ENCODE measurements around the gene LURAP1L. TPM values are rescaled to one million over a fixed set of nuclear protein-coding genes. Genes with fewer than 3 reads are reported as not detected.

Gene LURAP1L
- total RNA-seq, 2 experiments from 2014 or later: not detected

DNA sequence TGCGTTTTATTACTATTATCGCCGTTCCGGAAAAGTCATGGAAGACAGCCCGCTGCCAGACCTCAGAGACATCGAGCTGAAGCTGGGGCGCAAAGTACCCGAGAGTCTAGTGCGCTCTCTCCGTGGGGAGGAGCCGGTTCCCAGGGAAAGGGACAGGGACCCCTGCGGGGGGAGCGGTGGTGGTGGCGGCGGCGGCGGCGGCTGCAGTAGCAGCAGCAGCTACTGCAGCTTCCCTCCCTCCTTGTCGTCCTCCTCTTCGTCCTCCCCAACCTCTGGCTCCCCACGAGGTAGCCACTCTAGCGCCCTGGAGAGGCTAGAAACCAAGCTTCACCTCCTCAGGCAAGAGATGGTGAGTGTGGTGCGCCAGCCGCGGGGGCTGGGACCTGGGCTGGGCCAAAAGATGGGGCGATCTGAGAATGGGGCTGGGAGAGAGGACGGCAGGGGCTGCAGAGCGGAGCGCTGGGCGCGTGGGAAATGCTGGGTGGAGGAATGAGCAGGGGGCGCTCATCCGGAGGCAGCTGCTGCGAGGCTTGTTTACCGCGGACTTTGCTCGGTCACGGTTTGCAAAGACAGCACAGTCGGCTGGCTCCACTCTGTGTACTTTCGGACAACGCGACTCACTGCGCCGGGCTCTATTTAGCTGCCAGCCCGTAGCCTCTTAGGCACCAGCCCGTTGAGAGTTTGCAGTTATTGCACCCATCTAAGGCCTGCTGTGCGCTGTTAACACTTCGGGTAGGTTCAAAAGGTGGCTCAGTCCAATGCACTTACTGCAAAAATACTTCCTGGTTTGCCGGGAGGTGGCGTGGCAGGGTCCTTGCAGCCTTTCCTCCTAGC is 1.1 kb downstream of the LURAP1L start:
- Histone ChIP-seq H3K79me2 (ENCODE audit: insufficient read depth, low read depth, low read length) (no peaks in the 10 kb centered on the region), H3K36me3 (ENCODE audit: insufficient read depth, low read length) (no peaks in the 10 kb centered on the region), H3K9me3 (ENCODE audit: low read length) (no peaks in the 10 kb centered on the region), H3K9me2 (ENCODE audit: insufficient read depth, low read length) (no peaks in the 10 kb centered on the region), H3K4me1 (ENCODE audit: insufficient read depth, low read length, poor library complexity, severe bottlenecking) (no peaks in the 10 kb centered on the region), H2AFZ (ENCODE audit: low read length) (no peak overlapping the region), H3K4me3 (ENCODE audit: low read depth, low read length, poor library complexity, severe bottlenecking) (no peak overlapping the region), H3K4me2 (ENCODE audit: low read length) (no peak overlapping the region), H3K27ac (ENCODE audit: low read depth, low read length, poor library complexity, severe bottlenecking) (no peak overlapping the region), H4K20me1 (ENCODE audit: insufficient read depth, low read length) (no peaks in the 10 kb centered on the region)
- no TSS peak for BruUV-seq (replicated peaks)
- ChIA-PET POLR2A (interaction anchor here (0.6 kb wide), 2 partner anchors 46 to 1198 kb away, joined by 3 to 4 read pairs; no protein-coding TSS in a partner anchor), CTCF (ENCODE audit: unreplicated experiment) (no interaction called here)
- no peak for DNase-seq (ENCODE audit: low spot score)
- no peak for TF ChIP-seq EZH2phosphoT487 (IDR thresholded peaks at IDR 0.05; ENCODE audit: borderline replicate concordance, low read depth, low read length)
- TF ChIP-seq CTCF (conservative IDR thresholded peaks at IDR 0.05; ENCODE audit: low read length): no peak
- intact Hi-C loops (cut with micrococcal nuclease; ENCODE audit: unreplicated experiment): no loop called here

GRCh38 chr9:12776513-12777055 is 1.8 kb downstream of the LURAP1L start:
- TF ChIP-seq EZH2phosphoT487 (IDR thresholded peaks at IDR 0.05; ENCODE audit: borderline replicate concordance, low read depth, low read length): no peak
- TF ChIP-seq CTCF (conservative IDR thresholded peaks at IDR 0.05; ENCODE audit: low read length): no peak
- no peaks in the 10 kb centered on the region for H3K79me2 ChIP-seq (ENCODE audit: insufficient read depth, low read depth, low read length)
- H3K4me2 ChIP-seq (ENCODE audit: low read length): no peak overlapping the region
- intact Hi-C loops (cut with micrococcal nuclease; ENCODE audit: unreplicated experiment): no loop called here
- no peaks in the 10 kb centered on the region for H3K36me3 ChIP-seq (ENCODE audit: insufficient read depth, low read length)
- H3K4me3 ChIP-seq (ENCODE audit: low read depth, low read length, poor library complexity, severe bottlenecking): no peak overlapping the region
- no peak for DNase-seq (ENCODE audit: low spot score)
- H3K9me2 ChIP-seq (ENCODE audit: insufficient read depth, low read length): no peaks in the 10 kb centered on the region
- no peak overlapping the region for H3K27ac ChIP-seq (ENCODE audit: low read depth, low read length, poor library complexity, severe bottlenecking)
- BruUV-seq (replicated peaks): no TSS peak
- no peaks in the 10 kb centered on the region for H4K20me1 ChIP-seq (ENCODE audit: insufficient read depth, low read length)
- no peaks in the 10 kb centered on the region for H3K4me1 ChIP-seq (ENCODE audit: insufficient read depth, low read length, poor library complexity, severe bottlenecking)
- no peaks in the 10 kb centered on the region for H3K9me3 ChIP-seq (ENCODE audit: low read length)
- ChIA-PET POLR2A (interaction anchor here (0.6 kb wide), 2 partner anchors 42 to 1198 kb away, joined by 3 to 4 read pairs; no protein-coding TSS in a partner anchor), CTCF (ENCODE audit: unreplicated experiment) (no interaction called here)
- no peak overlapping the region for H2AFZ ChIP-seq (ENCODE audit: low read length)

Data from OCI-LY7 (cell line).